ENCODE results near the gene IFFO2. TPM values are rescaled to one million over a fixed set of nuclear protein-coding genes. Genes with fewer than 3 reads are reported as not detected.

IFFO2 gene
- total RNA-seq, 1 donor from 2014 or later, result 107 TPM

DNA sequence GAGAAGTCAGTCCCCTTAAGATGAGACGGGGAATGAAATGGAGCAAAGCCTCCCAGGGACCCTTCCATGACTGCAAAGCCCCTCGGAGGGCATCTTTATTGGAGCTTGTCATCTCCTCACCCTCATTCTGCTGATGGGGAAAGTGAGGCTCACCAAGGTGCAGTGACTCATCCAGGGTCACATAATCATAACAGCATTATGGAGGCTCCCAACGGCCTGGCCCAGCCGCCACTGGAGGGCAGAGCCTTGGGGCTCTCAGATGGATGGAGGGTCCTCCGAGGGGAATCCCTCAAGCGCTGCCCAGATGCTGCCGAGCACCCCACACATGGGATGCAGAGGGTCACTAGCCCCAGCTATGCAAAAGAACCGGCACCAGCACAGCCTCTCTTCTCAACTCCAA lies 18.9 kb downstream of the IFFO2 start:
- no peak overlapping the region for H3K4me3 ChIP-seq (ENCODE audit: low read depth, low read length)
- no peak for DNase-seq (ENCODE audit: low read depth)
- TF ChIP-seq, protein P1, sequence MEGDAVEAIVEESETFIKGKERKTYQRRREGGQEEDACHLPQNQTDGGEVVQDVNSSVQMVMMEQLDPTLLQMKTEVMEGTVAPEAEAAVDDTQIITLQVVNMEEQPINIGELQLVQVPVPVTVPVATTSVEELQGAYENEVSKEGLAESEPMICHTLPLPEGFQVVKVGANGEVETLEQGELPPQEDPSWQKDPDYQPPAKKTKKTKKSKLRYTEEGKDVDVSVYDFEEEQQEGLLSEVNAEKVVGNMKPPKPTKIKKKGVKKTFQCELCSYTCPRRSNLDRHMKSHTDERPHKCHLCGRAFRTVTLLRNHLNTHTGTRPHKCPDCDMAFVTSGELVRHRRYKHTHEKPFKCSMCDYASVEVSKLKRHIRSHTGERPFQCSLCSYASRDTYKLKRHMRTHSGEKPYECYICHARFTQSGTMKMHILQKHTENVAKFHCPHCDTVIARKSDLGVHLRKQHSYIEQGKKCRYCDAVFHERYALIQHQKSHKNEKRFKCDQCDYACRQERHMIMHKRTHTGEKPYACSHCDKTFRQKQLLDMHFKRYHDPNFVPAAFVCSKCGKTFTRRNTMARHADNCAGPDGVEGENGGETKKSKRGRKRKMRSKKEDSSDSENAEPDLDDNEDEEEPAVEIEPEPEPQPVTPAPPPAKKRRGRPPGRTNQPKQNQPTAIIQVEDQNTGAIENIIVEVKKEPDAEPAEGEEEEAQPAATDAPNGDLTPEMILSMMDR (conservative IDR thresholded peaks at IDR 0.05; ENCODE audit: low read depth, low read length), result no peak

DNA sequence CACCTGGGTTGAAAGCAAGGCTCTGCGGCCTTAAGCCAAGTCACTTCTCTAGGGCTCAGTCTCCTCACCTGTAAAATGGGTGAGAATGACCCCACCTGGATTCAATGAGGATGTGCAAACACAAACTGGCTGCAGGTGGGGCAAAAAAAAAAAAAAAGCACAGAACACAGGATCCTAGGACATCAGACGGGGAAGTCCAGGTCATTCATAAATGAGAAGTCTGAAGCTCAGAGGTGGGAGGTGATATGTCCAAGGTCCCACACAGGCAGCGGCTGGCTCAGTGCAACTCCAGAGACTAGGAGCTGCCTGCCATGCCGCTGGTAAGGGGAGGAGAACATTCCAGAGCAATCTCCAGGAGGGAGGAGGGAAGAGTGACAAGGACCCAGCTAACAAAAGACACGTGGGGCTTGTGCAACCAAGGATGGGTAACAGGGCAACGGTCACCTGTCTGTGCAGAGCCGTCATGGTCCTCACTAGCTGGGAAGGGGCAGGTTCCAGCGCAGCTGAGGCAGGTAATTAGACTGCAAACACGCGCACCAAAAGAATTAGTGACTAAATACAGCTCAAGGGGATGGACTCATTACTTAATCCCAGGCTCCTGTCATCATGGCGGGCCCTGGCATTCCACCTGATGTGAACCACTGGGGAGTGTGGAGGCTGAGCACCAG lies 19.5 kb downstream of the IFFO2 start:
- DNase-seq (ENCODE audit: low read depth), result no peak
- TF ChIP-seq, protein P1 (conservative IDR thresholded peaks at IDR 0.05; ENCODE audit: low read depth, low read length), result no peak
- no peak overlapping the region for H3K4me3 ChIP-seq (ENCODE audit: low read depth, low read length)

DNA sequence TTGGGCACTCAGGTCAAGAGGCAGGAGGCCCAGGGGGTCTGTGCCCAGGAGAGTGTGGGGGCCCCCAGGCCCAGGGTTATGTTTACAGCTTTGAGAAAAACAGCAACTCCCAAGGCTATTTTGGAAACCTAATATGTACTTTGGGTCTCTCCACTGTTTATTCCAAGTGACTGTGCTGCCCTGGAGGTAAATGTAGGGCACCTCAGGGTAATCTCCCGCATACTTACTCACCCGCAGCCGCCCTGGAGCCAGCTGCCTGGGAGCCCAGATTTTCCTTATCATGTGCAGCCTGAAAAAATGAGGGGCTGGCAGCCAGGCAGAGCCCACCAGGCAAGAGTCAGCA lies 20.0 kb downstream of the IFFO2 start:
- no peak overlapping the region for H3K4me3 ChIP-seq (ENCODE audit: low read depth, low read length)
- TF ChIP-seq, protein P1 (conservative IDR thresholded peaks at IDR 0.05; ENCODE audit: low read depth, low read length), result no peak
- DNase-seq (ENCODE audit: low read depth), result no peak

DNA sequence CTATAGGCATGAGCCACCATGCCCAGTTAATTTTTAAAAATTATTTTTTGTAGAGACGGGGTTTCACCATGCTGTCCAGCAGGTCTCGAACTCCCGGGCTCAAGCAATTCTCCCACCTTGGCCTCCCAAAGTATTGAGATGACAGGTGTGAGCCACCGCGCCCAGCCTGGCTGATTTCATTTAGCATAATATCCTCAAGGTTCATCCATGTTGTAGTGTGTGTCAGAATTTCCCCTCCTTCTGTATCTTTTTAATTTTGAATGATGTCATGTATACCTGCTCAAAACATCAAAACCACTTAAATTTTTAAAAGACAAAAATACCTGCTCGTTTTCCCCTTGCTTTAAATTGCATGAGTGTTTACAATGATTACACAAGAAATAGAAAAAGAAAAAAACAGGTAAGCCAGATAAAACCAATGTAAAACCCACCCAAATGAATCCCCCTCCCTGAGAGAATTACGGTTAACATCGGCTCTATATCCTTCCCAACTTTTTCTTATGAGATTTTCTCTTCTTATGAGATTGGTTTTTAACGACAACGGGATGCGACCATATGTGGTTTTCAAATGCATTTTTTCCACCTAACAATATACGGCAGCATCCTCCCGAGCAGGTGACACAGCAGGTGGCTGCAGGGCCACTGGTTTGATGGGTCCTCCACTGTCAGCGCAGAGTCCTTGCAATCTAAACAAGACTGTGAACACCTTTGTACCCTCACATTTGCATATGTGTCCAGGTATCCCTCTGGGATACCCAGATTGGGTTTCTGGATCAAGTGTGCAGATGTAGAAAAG lies 22.1 kb downstream of the IFFO2 start:
- H3K4me3 ChIP-seq (ENCODE audit: low read depth, low read length), result no peak overlapping the region
- TF ChIP-seq, protein P1 (conservative IDR thresholded peaks at IDR 0.05; ENCODE audit: low read depth, low read length), result no peak
- no peak for DNase-seq (ENCODE audit: low read depth)

DNA sequence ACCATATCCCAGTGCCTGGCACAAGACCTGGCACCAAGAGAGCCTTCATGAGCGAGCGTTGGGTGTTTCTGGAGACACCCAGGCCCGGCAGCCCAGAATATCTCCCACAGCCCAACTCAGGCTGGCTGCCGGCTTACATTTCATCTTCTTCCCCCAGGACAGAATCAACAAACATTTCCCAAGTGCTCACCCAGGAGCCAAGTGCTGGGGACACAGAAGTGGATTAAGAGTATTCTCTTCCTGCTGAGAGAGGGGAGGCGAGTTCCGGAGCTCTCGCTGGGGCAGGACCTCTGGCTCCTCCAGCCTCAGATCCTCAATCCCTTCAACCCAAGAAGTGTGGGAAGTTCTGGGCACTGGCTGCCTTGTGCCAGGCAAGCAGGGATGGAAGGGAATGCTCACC lies 23.6 kb downstream of the IFFO2 start:
- TF ChIP-seq, protein P1 (conservative IDR thresholded peaks at IDR 0.05; ENCODE audit: low read depth, low read length), result no peak
- DNase-seq (ENCODE audit: low read depth), result no peak
- no peak overlapping the region for H3K4me3 ChIP-seq (ENCODE audit: low read depth, low read length)

DNA sequence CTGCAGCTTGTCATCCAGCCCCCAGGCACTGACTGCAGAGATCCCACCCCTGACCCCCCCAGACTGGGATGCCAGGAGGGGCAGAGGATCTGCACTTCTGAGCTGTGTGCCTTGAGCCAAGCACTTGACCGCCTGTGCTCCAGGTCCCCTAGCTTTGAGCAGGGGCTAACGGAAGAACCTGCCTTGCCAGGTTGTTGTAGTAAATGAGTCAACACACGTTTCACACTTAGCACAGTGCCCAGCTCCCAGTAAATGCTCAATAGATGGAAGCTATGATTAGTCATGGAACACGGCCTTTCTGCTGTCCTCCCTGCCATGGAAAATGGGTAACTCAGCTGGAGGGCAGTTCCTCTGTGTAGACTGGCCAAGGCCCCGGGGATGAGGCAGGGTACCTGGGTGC lies 24.1 kb downstream of the IFFO2 start:
- no peak for DNase-seq (ENCODE audit: low read depth)
- TF ChIP-seq, protein P1 (conservative IDR thresholded peaks at IDR 0.05; ENCODE audit: low read depth, low read length), result no peak
- H3K4me3 ChIP-seq (ENCODE audit: low read depth, low read length), result no peak overlapping the region

Measured in epithelial cell of proximal tubule (primary cell).